Astrocyte (in vitro differentiated cells and primary cell): ENCODE measurements around the gene LHFPL3.

Source experiments
- EZH2 ChIP-seq: IDR thresholded peaks from 2 replicates; pipeline ENCODE4 v1.6.1; 2012; ENCODE audit warnings: mild to moderate bottlenecking, low read length, inconsistent platforms; ENCODE audit not compliant: insufficient read depth
- TF ChIP-seq, protein P1 (sequence below): IDR thresholded peaks from 2 replicates; pipeline ENCODE4 v1.5.1; 2011; ENCODE audit warnings: low read depth, mild to moderate bottlenecking, inconsistent platforms, low read length, moderate library complexity; ENCODE audit not compliant: insufficient read depth

DNA sequence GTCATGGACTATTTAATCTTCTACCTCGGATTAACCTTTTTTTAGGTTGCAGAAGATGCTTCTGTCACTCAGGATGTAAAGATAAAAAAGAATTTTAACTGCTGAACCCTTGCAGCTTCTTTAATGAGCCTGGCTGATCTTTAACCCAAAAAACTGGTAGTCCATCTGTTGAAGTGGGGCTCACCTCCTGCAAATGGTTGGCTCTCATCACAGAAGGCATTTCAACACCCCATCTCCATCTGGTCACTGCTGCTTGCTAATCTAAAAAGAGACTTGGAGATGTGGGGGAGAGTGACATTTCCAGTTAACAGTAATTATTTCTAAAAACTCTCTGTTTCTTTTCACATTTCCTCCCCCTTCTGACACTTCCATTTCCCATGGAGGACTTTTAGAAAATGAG is 208.6 kb downstream of the LHFPL3 start:
- TF ChIP-seq, protein P1, sequence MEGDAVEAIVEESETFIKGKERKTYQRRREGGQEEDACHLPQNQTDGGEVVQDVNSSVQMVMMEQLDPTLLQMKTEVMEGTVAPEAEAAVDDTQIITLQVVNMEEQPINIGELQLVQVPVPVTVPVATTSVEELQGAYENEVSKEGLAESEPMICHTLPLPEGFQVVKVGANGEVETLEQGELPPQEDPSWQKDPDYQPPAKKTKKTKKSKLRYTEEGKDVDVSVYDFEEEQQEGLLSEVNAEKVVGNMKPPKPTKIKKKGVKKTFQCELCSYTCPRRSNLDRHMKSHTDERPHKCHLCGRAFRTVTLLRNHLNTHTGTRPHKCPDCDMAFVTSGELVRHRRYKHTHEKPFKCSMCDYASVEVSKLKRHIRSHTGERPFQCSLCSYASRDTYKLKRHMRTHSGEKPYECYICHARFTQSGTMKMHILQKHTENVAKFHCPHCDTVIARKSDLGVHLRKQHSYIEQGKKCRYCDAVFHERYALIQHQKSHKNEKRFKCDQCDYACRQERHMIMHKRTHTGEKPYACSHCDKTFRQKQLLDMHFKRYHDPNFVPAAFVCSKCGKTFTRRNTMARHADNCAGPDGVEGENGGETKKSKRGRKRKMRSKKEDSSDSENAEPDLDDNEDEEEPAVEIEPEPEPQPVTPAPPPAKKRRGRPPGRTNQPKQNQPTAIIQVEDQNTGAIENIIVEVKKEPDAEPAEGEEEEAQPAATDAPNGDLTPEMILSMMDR = no peak
- no peak for TF ChIP-seq EZH2
